Activated CD8-positive, alpha-beta memory T cell treated with anti-CD3 and anti-CD28 coated beads, Interleukin-2, amount 50 U/mL, for 48 hours (primary cell): ENCODE results near the gene NR5A2.
A peak's percentile ranks its signal among the peaks of the same experiment; 100 is the strongest.

Experiments used
- DNase-seq: peaks from one replicate; pipeline ENCODE4 v3.0.0-alpha.2; 2020

Gene NR5A2

DNA sequence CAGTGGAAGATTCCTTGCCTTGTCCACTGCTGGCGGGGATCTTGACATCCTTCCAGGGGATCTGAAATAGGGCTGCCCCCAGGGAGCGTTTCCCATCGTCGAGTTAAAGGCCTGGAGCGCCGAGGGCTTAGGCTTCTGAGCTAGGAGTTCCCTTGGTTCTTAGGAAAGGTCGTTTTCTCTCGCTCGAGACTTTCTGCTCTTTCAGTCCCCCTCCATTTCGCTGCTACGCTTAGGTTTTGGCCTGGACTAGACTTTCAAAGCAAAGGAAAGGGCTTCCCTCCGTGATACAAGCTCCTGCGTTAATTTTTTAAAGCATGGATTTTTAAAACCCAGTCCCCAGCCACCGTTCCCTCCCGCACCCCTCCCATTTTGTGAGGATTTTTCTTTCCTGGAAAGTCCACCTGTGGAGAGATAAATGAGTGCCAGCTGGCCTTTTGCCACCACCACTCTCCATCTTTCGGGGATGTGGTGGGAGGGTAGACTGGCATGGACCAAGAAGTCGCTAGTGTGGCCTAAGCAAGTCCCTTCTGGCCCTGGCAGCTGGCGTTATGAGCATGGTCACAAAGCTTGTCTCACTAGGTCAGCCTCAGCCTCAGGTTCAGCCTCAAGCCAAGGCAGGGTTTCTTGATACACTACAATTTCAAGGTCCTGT lies 9.2 kb downstream of the NR5A2 start:
- no peak for DNase-seq

DNA sequence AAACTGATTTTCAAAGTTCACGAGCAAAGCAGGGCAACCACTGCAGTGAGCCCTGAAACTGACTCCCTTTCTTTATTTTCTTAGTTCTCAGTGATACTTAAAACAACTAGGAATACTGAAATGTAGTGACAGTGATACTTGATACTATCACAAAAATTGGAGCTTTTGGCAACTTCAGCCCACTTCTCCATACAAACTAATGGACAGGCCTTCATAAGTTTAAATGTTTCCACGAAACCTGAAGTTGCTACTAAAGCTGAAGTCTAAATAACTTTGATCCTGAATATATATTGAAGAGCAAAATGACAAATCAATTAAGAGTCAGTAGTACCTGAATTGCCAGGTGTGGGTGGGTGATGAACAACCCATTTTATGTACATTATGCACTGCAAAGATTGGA lies 10.0 kb downstream of the NR5A2 start:
- no peak for DNase-seq

DNA sequence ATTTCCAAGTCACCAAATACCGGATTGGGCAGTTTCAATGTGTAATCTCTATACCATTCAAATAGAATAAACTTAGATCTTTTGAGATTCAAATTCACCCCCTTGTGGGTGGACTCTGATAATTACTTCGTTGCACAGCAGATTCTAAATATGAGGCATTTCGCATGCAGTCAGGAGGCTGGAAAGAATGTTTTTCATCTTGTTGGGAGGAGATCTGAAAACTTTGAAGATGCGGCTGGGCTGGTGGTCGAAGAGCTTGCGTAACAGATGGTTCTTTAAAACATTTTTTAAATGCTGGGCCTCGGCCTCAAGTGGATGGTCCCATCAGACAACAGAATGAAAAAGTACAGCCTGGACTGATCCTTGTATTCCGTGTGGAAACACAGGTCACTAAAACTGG lies 10.4 kb downstream of the NR5A2 start:
- no peak for DNase-seq

DNA sequence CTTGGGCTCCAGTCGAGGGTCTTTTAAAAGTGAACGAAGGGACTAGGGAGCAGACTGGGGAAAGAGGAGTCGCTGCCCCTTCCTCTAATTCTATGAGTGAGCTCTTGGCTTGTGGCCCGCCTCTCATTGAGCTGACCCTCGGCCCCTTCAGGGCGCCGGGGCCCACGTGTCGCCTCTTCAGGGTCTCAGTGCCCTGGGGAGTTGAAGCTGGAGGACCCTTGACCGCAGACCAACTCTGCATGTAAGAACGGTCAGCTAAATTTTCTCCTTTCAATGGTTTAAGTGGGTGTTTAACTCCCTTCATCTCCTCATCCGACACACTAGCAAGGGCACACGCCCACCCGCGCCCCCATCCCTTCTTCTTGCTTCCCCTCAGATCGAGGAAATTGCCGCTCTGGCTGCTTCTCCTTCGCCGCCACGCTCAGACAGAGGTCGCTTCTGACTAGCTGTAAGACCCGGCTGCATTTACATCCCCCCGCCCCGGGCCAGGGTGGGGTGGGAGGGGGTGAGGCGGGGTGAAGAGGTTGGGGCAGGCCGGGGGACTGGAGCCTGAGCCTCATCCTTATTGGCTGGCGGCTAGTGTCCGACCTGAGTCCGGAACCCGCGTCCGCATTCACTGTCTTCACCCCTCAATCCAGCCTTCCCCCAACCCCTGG lies 10.9 kb downstream of the NR5A2 start:
- no peak for DNase-seq

DNA sequence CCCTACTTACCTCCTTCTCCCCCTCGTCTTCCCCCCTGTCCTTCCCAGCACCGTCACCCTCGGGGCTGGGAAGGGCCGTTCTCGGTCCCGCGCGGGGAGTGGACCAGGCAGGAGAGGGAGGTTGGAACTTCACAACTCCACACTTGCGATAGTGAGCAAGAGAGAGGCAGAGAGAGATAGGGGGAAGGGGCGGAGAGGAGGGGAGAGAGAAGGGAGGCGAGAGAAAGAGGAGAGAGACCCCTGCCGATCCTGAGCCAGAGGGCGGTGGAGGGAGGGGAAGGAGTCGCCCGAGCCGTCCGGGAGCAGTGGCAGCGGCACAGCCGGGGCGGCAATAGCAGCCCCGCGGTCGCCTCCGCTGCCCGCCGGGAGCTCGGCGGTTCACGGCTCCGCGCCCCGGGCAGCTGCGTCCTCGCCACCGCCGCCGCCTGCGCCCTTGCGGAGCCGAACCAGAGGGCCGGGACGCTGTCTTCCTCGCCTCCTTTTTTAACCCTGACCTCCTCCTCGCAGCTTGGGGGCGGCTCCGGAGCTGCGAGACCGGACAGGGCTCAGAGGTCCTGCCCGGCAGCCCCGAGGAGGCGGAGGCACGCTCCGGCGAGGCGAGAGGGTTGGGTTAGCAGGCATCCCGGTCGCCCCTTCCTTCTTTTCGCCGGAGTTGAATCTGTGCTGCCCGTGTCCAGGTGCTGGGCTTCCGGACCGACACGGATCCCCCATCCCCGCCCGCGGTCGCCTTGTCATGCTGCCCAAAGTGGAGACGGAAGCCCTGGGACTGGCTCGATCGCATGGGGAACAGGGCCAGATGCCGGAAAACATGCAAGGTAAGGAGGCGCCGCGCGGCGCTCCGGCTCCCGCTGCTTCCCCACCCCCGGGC lies 11.7 kb downstream of the NR5A2 start:
- peak; percentile 61 for DNase-seq

DNA sequence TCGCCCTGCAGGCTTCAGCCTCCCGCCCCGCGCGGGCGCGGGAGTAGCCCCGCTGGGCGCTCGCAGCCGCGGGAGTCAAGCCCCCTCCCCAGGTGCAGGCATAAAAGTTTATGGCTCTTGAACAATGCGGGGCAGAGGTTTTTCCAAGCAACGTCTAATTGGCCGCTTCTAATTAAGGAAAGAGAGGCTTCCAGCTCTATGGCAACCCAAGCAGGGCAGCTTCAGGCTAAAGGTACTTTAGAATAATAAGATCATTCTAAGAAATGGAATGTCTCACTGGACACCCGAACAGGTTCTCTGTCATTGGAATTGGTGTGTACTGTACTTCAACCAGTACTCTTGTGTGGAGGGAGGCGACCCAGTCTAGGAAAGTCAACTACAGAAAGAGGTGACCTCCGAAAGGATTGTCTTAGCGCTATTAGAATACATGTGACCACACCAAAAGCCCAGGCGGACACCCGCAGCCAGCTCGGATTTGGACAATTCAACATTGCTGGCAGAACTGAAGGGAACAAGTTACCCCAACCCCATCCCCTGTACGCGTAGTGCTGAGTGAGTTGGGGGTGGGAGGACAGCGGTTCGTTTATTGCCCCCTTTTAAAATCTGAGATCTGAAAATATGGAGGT lies 12.5 kb downstream of the NR5A2 start:
- DNase-seq, result no peak

DNA sequence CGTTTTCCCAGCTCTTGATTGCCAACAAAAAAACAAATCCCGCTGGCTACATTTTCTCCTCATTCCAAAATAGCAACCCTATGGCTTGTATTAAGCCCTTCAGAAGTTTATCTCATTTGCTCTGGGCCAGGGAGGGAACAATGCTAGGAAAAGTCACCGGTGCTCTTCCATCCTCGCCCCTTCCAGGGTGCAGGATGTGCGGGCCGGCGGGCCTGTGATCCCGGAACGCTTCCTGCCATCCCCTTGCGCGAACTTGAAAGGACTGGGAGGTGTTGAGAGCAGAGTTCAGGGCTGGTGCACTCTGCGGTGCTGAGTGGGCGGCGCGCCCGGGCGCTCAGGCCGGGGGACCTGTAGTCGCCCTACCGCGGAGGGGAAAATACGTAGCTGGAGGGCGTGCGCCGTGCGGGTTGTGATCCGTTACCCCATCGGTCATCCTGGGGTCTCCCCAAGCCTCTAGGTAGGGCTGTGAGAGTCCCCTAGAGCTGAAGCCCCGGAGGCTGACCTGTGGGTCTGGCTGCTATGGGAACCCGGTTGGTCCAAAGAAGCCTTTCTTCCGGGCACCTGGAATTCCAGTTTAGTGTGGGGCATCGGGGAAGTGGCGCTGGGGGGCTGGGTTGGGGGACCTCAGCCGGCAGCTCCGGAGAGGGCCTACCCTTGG lies 13.1 kb downstream of the NR5A2 start:
- no peak for DNase-seq

DNA sequence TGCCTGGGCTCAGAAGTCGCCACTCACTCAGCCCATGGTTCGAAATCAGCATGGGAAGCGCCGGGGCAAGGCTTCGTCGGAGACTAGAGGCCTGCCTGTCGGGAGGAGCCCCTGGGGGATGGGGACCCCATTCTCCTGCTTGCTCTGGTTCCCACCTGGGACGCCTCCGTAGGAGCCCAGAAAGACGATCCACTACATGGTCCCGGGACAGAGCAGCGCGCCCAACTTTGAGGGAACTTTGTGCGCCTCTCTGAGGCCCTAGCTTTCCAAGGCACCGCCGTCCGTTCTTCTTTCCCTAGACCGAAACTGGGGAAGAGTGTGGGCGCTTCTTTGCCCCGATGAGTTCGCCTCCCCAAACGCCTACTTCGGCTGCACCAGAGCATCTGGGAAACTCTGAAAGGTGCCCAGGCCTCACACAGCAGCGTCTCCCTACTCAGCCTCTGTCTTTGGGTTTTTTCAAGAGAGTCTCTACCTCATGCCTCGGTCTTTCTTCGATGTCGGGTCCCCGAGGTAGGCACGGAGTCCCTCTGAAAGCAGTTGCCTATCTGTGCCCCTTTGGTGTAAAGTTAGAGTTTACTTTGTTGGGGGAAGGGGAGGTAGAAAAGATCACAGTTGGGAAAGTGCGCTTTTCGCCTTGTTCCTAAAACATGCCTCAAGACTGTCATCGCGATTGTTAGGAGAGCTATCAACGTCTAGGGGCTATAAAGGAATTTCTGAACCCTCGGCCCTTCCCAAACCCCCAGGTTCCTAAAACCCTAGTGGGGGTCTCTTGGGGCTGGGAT lies 14.0 kb downstream of the NR5A2 start:
- DNase-seq, result no peak

GRCh38 chr1:200042119-200042551 lies 14.6 kb downstream of the NR5A2 start:
- no peak for DNase-seq

DNA sequence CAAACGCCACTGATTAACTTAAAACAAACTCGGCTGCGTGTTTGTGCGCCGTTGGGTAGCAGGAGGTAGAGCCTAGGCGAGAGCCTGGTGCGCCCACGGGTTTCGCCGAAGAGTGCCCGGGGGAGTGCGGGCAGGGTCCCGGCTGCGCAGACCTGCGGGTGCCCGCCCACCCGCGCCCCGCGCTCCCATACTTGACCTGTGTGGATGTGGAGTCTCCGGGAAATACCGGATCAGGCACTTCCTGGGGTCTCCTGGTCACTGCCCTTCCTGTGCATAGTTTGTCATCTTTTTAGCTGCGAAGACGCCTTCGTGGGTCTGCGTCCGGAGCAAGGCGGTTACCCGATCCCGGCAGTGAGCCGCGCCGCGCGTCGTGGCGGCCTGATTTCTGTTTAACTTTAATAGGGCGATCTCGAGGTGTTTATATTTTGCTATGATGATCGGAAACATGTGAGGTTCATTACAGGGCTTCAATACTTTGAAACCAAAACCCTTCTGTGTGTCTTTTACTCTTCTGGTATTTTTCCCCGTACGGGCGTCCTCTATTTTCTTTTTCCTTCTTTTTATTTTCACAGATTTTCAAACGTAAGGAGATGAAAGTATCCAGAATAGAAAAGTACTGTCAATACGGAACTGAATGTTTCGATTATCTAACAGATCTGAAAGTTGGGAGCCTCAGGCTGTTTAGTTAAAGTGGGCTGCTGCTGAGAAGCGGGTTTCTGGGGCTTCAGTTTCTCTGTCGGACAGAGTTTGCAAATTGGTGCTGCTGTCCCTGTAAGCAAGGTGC lies 15.2 kb downstream of the NR5A2 start:
- no peak for DNase-seq

GRCh38 chr1:200043336-200043668 lies 15.8 kb downstream of the NR5A2 start:
- no peak for DNase-seq

DNA sequence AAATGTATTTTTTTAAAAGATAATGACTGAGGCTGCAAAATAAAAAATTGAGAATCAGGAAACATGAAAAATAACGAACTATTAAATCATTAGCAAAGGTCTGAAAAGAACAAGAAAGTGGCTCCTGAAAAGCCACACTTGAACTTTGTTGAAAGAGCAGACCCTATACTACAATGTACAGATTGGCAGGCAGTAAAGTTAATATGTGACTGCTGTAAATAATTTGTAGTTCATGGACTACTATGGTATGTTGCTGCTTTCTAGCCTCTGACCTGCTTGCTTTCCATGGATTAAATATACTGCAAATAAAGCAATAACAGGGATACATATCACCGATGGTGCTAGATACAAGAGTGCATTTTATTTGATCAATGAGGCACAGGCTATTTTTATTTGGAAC lies 18.6 kb downstream of the NR5A2 start:
- DNase-seq, result no peak

- no peak for DNase-seq
Measured at GRCh38 chr1:200048244-200048643, 20.7 kb downstream of the NR5A2 start.

GRCh38 chr1:200049810-200050209 lies 22.3 kb downstream of the NR5A2 start:
- no peak for DNase-seq

- no peak for DNase-seq
Measured at GRCh38 chr1:200051620-200052019, 24.1 kb downstream of the NR5A2 start.

DNA sequence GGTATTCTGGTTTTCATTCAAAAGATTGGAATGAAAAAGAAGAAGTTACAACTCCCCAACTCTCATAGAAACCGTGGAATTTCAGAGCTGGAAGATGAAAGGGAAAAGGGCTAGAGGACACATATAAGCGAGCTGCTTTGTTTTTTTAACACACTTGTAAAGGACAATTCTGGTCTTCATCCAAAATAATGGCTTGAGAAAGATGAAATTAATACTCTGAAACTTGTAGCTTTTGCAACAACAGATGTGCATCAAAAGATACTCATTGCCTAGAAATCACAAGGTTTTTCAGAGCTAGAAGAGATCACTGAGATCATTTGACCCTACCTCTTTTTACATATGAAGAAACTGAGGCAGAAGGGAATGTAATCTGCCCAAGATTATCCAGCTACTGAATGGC lies 25.6 kb downstream of the NR5A2 start:
- DNase-seq, result no peak

GRCh38 chr1:200053646-200054045 lies 26.1 kb downstream of the NR5A2 start:
- DNase-seq, result no peak

- DNase-seq, result no peak
Measured at GRCh38 chr1:200058341-200058740, 30.8 kb downstream of the NR5A2 start.

DNA sequence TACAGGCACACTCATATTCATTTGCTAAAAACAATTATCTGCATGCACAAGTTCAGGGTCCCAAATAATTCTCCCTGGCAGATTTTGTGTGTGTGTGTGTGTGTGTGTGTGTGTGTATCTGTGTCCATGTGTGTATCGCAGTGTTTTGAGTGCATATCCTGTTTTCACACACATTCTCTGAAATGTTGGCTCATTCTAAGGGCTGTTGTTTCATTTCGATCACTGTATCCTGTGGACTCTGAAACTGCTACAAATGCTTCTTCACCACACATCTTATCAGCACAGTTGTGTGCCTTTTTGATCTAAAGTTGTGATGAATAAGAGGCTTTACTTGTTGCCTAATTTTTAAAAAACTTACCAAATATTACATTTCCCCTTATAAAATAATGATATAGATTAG lies 34.6 kb downstream of the NR5A2 start:
- DNase-seq, result no peak

GRCh38 chr1:200072636-200073285 lies 45.3 kb downstream of the NR5A2 start:
- no peak for DNase-seq

GRCh38 chr1:200073286-200073637 lies 45.8 kb downstream of the NR5A2 start:
- no peak for DNase-seq
